GM23338 (cell line): ENCODE measurements around the gene FIG4. TPM values are rescaled to one million over a fixed set of nuclear protein-coding genes. Genes with fewer than 3 reads are reported as not detected.

Experiments
- ATAC-seq: fragments of 200-7000 bp; cut with Tn5 transposase; 3 replicates; pipeline ENCODE4 v1.9.1; 2020
- DNase-seq: peaks from one replicate; pipeline ENCODE4 v3.0.0-alpha.2; 2015; ENCODE audit warnings: low spot score
- H2AFZ ChIP-seq: fragments of 200-600 bp; sonication (generic); 2 replicates; pipeline ENCODE4 v1.8.0; 2016; ENCODE audit warnings: antibody characterized with exemption, mild to moderate bottlenecking, moderate library complexity
- H3F3A ChIP-seq: fragments of 200-600 bp; sonication (generic); replicated peaks from 2 replicates; pipeline ENCODE4 v1.8.0; 2017; ENCODE audit warnings: antibody characterized with exemption, mixed run types, low read depth
- H3K27ac ChIP-seq: fragments of 200-600 bp; sonication (generic); 2 replicates; pipeline ENCODE4 v1.6.1; 2016; ENCODE audit warnings: low read depth
- H3K27me3 ChIP-seq: fragments of 200-600 bp; sonication (generic); 2 replicates; pipeline ENCODE4 v1.8.0; 2016; ENCODE audit warnings: mild to moderate bottlenecking, mixed run types, moderate library complexity; ENCODE audit not compliant: insufficient read depth
- H3K36me3 ChIP-seq: fragments of 200-600 bp; sonication (generic); 2 replicates; pipeline ENCODE4 v1.8.0; 2016; ENCODE audit warnings: mild to moderate bottlenecking; ENCODE audit not compliant: insufficient read depth
- H3K4me1 ChIP-seq: fragments of 200-600 bp; sonication (generic); 2 replicates; pipeline ENCODE4 v1.8.0; 2016; ENCODE audit warnings: mild to moderate bottlenecking, moderate library complexity; ENCODE audit not compliant: insufficient read depth
- H3K4me2 ChIP-seq: fragments of 200-600 bp; sonication (generic); 2 replicates; pipeline ENCODE4 v1.7.1; 2017; ENCODE audit warnings: mixed run types
- H3K4me3 ChIP-seq: fragments of 200-600 bp; sonication (generic); 2 replicates; pipeline ENCODE4 v1.6.1; 2016; ENCODE audit warnings: mixed run types
- H3K79me2 ChIP-seq: fragments of 200-600 bp; sonication (generic); replicated peaks from 2 replicates; pipeline ENCODE4 v1.8.0; 2017; ENCODE audit warnings: mild to moderate bottlenecking; ENCODE audit not compliant: insufficient read depth
- H3K9me2 ChIP-seq: fragments of 200-600 bp; sonication (generic); 2 replicates; pipeline ENCODE4 v1.8.0; 2017; ENCODE audit not compliant: insufficient read depth
- H4K20me1 ChIP-seq: fragments of 200-600 bp; sonication (generic); replicated peaks from 2 replicates; pipeline ENCODE4 v1.8.0; 2017; ENCODE audit warnings: mild to moderate bottlenecking; ENCODE audit not compliant: insufficient read depth
- H3K27ac Mint-ChIP-seq: 2 replicates; pipeline ENCODE4 v1.8.0; 2020; ENCODE audit warnings: inconsistent platforms, mild to moderate bottlenecking, moderate library complexity, mixed read lengths
- H3K27me3 Mint-ChIP-seq: 3 replicates; pipeline ENCODE4 v1.8.0; 2022; ENCODE audit warnings: low read depth, mild to moderate bottlenecking, moderate library complexity, mixed read lengths, inconsistent platforms; ENCODE audit not compliant: insufficient read depth, poor library complexity
- H3K36me3 Mint-ChIP-seq: 3 replicates; pipeline ENCODE4 v1.8.0; 2021; ENCODE audit warnings: low read depth, mild to moderate bottlenecking, inconsistent platforms, moderate library complexity, mixed read lengths
- H3K4me1 Mint-ChIP-seq: 3 replicates; pipeline ENCODE4 v1.8.0; 2020; ENCODE audit warnings: mild to moderate bottlenecking, inconsistent platforms, mixed read lengths
- H3K4me3 Mint-ChIP-seq: 3 replicates; pipeline ENCODE4 v1.8.0; 2021; ENCODE audit warnings: moderate library complexity, mild to moderate bottlenecking, inconsistent platforms, mixed read lengths
- H3K9me3 Mint-ChIP-seq: 3 replicates; pipeline ENCODE4 v1.8.0; 2020; ENCODE audit warnings: moderate library complexity, mild to moderate bottlenecking, inconsistent platforms, mixed read lengths
- CREB1 ChIP-seq: fragments of 250-450 bp; sonication (Bioruptor Pico); IDR thresholded peaks from 2 replicates; pipeline ENCODE4 v1.5.0; 2020; ENCODE audit warnings: low read depth, mild to moderate bottlenecking, moderate library complexity
- EZH2phosphoT487 ChIP-seq: fragments of 200-600 bp; sonication (generic); IDR thresholded peaks from one replicate; pipeline ENCODE4 v1.8.1; 2018; ENCODE audit warnings: antibody characterized with exemption; ENCODE audit not compliant: unreplicated experiment
- NANOG ChIP-seq: IDR thresholded peaks from 2 replicates; pipeline ENCODE4 v1.6.1; 2016; ENCODE audit warnings: antibody characterized with exemption, borderline replicate concordance
- ZNF114 ChIP-seq: fragments of 250-450 bp; sonication (Bioruptor Pico); IDR thresholded peaks from 2 replicates; pipeline ENCODE4 v1.5.0; 2020; ENCODE audit warnings: mild to moderate bottlenecking, moderate library complexity
- ZNF331 ChIP-seq: fragments of 250-450 bp; sonication (Bioruptor Pico); IDR thresholded peaks from 2 replicates; pipeline ENCODE4 v1.5.0; 2020; ENCODE audit warnings: low read depth, mild to moderate bottlenecking, moderate library complexity
- polyA plus RNA-seq: library from polyadenylated mRNA; unstranded; fragments of >200 nt; fragmentation: Nextera tagmentation; extraction: Ambion mirVana; gene quantifications from 2 replicates; pipeline ENCODE4 v1.2.1, GENCODE V29; 2016
- total RNA-seq: library from RNA; depleted of rRNA; stranded (reverse); fragments of >200 nt; shearing (Covaris generic); gene quantifications from 2 replicates; pipeline ENCODE4 v1.2.3, GENCODE V29; 2014
- TF ChIP-seq, protein P1 (sequence below): IDR thresholded peaks from 2 replicates; pipeline ENCODE4 v1.6.1; 2016; ENCODE audit warnings: antibody characterized with exemption
- TF ChIP-seq, protein P2 (sequence below): IDR thresholded peaks from one replicate; pipeline ENCODE4 v1.6.1; 2018; ENCODE audit warnings: antibody characterized with exemption; ENCODE audit not compliant: unreplicated experiment
- TF ChIP-seq, protein P3 (sequence below), 2 experiments: fragments of 200-600 bp in 1 of 2; sonication (generic) in 1 of 2; conservative IDR thresholded peaks; 2 replicates each; pipeline versions ENCODE4 v1.5.1 to v1.6.1; 2016 to 2017; ENCODE audit warnings: antibody characterized with exemption in 2 of 2, low read depth in 2 of 2, mild to moderate bottlenecking in 2 of 2, moderate library complexity in 1 of 2

FIG4 gene
- total and polyA plus RNA-seq, 2 experiments from 2014 or later = 7.0 to 16.9 TPM

DNA sequence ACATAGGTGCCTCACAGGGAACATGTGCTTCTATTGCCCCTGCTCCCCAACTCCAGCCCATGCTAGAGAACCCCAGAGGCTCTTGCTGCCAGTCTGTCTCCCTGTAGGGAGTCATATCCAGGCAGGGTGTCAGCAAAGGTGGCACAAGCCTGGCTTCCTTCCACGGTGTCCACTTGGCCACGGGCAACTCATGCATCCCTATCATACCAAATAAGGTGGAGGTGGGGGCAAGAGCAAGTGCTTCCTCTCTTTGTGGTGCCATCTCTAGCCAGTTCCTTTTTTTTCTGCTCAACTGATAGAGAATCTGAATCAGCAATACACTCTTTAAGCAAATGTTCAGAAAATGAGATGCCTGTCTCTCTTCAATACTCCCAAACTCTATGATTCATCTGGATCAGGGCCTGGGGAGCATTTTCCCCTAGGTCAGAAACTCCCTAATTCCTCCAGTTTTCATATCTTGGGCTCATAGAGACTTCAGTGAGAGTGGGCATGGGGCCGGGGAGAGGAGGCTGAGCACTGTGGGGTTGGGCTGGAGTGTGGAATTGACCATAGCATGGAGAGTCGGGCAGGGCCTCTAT, 182.0 kb downstream of the FIG4 start:
- peaks cover 12% of the 10 kb centered on the region; the same call in 2 of the 3 replicates for H3K36me3 Mint-ChIP-seq
- H3K27ac ChIP-seq = no peak overlapping the region
- no peaks in the 10 kb centered on the region for H3K27me3 Mint-ChIP-seq
- no peaks in the 10 kb centered on the region for H4K20me1 ChIP-seq
- 0 out of 2 replicates have a peak, but pooled peaks cover 5% of the 10 kb centered on the region for H3K9me2 ChIP-seq
- H3K27me3 ChIP-seq = no peaks in the 10 kb centered on the region
- no peaks in the 10 kb centered on the region for H3K79me2 ChIP-seq
- TF ChIP-seq, protein P1, sequence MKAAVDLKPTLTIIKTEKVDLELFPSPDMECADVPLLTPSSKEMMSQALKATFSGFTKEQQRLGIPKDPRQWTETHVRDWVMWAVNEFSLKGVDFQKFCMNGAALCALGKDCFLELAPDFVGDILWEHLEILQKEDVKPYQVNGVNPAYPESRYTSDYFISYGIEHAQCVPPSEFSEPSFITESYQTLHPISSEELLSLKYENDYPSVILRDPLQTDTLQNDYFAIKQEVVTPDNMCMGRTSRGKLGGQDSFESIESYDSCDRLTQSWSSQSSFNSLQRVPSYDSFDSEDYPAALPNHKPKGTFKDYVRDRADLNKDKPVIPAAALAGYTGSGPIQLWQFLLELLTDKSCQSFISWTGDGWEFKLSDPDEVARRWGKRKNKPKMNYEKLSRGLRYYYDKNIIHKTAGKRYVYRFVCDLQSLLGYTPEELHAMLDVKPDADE = no peak
- TF ChIP-seq ZNF114 = no peak
- no peak for TF ChIP-seq CREB1 (CRISPR knock-in tag)
- no peak for TF ChIP-seq ZNF331
- TF ChIP-seq EZH2phosphoT487 = no peak
- TF ChIP-seq, protein P2, sequence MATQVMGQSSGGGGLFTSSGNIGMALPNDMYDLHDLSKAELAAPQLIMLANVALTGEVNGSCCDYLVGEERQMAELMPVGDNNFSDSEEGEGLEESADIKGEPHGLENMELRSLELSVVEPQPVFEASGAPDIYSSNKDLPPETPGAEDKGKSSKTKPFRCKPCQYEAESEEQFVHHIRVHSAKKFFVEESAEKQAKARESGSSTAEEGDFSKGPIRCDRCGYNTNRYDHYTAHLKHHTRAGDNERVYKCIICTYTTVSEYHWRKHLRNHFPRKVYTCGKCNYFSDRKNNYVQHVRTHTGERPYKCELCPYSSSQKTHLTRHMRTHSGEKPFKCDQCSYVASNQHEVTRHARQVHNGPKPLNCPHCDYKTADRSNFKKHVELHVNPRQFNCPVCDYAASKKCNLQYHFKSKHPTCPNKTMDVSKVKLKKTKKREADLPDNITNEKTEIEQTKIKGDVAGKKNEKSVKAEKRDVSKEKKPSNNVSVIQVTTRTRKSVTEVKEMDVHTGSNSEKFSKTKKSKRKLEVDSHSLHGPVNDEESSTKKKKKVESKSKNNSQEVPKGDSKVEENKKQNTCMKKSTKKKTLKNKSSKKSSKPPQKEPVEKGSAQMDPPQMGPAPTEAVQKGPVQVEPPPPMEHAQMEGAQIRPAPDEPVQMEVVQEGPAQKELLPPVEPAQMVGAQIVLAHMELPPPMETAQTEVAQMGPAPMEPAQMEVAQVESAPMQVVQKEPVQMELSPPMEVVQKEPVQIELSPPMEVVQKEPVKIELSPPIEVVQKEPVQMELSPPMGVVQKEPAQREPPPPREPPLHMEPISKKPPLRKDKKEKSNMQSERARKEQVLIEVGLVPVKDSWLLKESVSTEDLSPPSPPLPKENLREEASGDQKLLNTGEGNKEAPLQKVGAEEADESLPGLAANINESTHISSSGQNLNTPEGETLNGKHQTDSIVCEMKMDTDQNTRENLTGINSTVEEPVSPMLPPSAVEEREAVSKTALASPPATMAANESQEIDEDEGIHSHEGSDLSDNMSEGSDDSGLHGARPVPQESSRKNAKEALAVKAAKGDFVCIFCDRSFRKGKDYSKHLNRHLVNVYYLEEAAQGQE = no peak
- TF ChIP-seq, protein P3, sequence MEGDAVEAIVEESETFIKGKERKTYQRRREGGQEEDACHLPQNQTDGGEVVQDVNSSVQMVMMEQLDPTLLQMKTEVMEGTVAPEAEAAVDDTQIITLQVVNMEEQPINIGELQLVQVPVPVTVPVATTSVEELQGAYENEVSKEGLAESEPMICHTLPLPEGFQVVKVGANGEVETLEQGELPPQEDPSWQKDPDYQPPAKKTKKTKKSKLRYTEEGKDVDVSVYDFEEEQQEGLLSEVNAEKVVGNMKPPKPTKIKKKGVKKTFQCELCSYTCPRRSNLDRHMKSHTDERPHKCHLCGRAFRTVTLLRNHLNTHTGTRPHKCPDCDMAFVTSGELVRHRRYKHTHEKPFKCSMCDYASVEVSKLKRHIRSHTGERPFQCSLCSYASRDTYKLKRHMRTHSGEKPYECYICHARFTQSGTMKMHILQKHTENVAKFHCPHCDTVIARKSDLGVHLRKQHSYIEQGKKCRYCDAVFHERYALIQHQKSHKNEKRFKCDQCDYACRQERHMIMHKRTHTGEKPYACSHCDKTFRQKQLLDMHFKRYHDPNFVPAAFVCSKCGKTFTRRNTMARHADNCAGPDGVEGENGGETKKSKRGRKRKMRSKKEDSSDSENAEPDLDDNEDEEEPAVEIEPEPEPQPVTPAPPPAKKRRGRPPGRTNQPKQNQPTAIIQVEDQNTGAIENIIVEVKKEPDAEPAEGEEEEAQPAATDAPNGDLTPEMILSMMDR (conservative IDR thresholded peaks at IDR 0.05; ENCODE audit: low read depth in 2 of 2) = no peak
- H3K9me3 Mint-ChIP-seq = peaks cover 13% of the 10 kb centered on the region; the same call in 2 of the 3 replicates
- ATAC-seq = no peak
- H3K4me3 ChIP-seq = no peak overlapping the region
- no peak overlapping the region for H2AFZ ChIP-seq
- H3K4me3 Mint-ChIP-seq = no peak overlapping the region
- no peak for DNase-seq
- H3K36me3 ChIP-seq = no peaks in the 10 kb centered on the region
- no peaks in the 10 kb centered on the region for H3F3A ChIP-seq
- H3K4me1 Mint-ChIP-seq = peaks cover 27% of the 10 kb centered on the region
- H3K4me2 ChIP-seq = no peak overlapping the region
- H3K4me1 ChIP-seq = peaks cover 13% of the 10 kb centered on the region
- no peak overlapping the region for H3K27ac Mint-ChIP-seq

DNA sequence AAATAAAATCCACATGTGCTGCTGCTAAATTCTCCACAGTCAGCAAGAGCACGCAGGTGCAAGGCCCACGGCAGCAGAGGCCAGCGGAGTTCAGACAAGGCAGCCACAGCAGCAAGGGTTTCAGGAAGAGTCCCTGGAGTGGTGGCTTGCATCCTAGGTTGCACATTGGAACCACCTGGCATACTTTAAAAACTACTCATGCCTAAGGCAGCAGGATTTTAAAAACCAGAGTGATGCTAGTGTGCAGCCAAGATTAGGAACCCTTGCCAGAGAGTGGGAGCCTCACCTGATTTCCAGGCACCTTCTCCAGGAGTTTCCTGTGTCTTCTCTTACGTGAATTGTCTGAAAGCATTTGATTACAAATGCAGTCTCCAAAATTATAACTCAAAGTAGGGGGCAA, 183.0 kb downstream of the FIG4 start:
- Histone ChIP-seq H4K20me1 (no peaks in the 10 kb centered on the region), H3K36me3 (no peaks in the 10 kb centered on the region), H3F3A (no peaks in the 10 kb centered on the region), H3K9me2 (0 out of 2 replicates have a peak, but pooled peaks cover 5% of the 10 kb centered on the region), H3K4me2 (no peak overlapping the region), H3K27ac (no peak overlapping the region), H3K27me3 (no peaks in the 10 kb centered on the region), H3K4me3 (no peak overlapping the region), H2AFZ (peak overlapping the region; percentile 18; the same call in 1 of the 2 replicates), H3K4me1 (peaks cover 10% of the 10 kb centered on the region), H3K79me2 (no peaks in the 10 kb centered on the region)
- no peaks in the 10 kb centered on the region for H3K27me3 Mint-ChIP-seq
- peaks cover 23% of the 10 kb centered on the region for H3K4me1 Mint-ChIP-seq
- H3K36me3 Mint-ChIP-seq = peaks cover 13% of the 10 kb centered on the region; the same call in 2 of the 3 replicates
- peaks cover 15% of the 10 kb centered on the region; the same call in 2 of the 3 replicates for H3K9me3 Mint-ChIP-seq
- H3K4me3 Mint-ChIP-seq = no peak overlapping the region
- no peak for DNase-seq
- ATAC-seq = no peak
- H3K27ac Mint-ChIP-seq = no peak overlapping the region
- TF ChIP-seq NANOG (no peak), ZNF331 (no peak), CREB1 (CRISPR knock-in tag) (no peak), EZH2phosphoT487 (no peak)
